Ishikawa (cell line): Measurements from ENCODE around the gene STIM1.

ENCODE experiments used
- CEBPB ChIP-seq: IDR thresholded peaks from 2 replicates; pipeline ENCODE4 v1.6.1; 2012
- CREB1 ChIP-seq: IDR thresholded peaks from 2 replicates; pipeline ENCODE4 v1.6.1; 2012; ENCODE audit warnings: low read depth
- EGR1 ChIP-seq: IDR thresholded peaks from 2 replicates; pipeline ENCODE4 v1.6.1; 2012
- EP300 ChIP-seq: IDR thresholded peaks from 2 replicates; pipeline ENCODE4 v1.6.1; 2012; ENCODE audit warnings: borderline replicate concordance
- FOXM1 ChIP-seq: IDR thresholded peaks from 2 replicates; pipeline ENCODE4 v1.6.1; 2012; ENCODE audit warnings: low read depth, borderline replicate concordance
- NFIC ChIP-seq: IDR thresholded peaks from 2 replicates; pipeline ENCODE4 v1.6.1; 2012
- RAD21 ChIP-seq: IDR thresholded peaks from 2 replicates; pipeline ENCODE4 v1.6.1; 2012; ENCODE audit warnings: low read depth
- TAF1 ChIP-seq: IDR thresholded peaks from 2 replicates; pipeline ENCODE4 v1.6.1; 2012; ENCODE audit warnings: low read depth, mild to moderate bottlenecking
- TEAD4 ChIP-seq: IDR thresholded peaks from 2 replicates; pipeline ENCODE4 v1.6.1; 2012
- USF1 ChIP-seq: IDR thresholded peaks from 2 replicates; pipeline ENCODE4 v1.6.1; 2012
- ZBTB7A ChIP-seq: IDR thresholded peaks from 2 replicates; pipeline ENCODE4 v1.6.1; 2012; ENCODE audit warnings: low read depth
- TF ChIP-seq, protein P1 (sequence below): IDR thresholded peaks from 2 replicates; pipeline ENCODE4 v1.6.1; 2012
- TF ChIP-seq, protein P2 (sequence below): IDR thresholded peaks from 2 replicates; pipeline ENCODE4 v1.6.1; 2012; ENCODE audit warnings: low read depth, mild to moderate bottlenecking

GRCh38 chr11:4048340-4048739, 192.9 kb downstream of the STIM1 start:
- no peak for TF ChIP-seq RAD21
- TF ChIP-seq EP300: no peak
- no peak for TF ChIP-seq ZBTB7A
- TF ChIP-seq, protein P1, sequence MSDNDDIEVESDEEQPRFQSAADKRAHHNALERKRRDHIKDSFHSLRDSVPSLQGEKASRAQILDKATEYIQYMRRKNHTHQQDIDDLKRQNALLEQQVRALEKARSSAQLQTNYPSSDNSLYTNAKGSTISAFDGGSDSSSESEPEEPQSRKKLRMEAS: no peak
- no peak for TF ChIP-seq TAF1
- TF ChIP-seq CEBPB: no peak
- TF ChIP-seq, protein P2, sequence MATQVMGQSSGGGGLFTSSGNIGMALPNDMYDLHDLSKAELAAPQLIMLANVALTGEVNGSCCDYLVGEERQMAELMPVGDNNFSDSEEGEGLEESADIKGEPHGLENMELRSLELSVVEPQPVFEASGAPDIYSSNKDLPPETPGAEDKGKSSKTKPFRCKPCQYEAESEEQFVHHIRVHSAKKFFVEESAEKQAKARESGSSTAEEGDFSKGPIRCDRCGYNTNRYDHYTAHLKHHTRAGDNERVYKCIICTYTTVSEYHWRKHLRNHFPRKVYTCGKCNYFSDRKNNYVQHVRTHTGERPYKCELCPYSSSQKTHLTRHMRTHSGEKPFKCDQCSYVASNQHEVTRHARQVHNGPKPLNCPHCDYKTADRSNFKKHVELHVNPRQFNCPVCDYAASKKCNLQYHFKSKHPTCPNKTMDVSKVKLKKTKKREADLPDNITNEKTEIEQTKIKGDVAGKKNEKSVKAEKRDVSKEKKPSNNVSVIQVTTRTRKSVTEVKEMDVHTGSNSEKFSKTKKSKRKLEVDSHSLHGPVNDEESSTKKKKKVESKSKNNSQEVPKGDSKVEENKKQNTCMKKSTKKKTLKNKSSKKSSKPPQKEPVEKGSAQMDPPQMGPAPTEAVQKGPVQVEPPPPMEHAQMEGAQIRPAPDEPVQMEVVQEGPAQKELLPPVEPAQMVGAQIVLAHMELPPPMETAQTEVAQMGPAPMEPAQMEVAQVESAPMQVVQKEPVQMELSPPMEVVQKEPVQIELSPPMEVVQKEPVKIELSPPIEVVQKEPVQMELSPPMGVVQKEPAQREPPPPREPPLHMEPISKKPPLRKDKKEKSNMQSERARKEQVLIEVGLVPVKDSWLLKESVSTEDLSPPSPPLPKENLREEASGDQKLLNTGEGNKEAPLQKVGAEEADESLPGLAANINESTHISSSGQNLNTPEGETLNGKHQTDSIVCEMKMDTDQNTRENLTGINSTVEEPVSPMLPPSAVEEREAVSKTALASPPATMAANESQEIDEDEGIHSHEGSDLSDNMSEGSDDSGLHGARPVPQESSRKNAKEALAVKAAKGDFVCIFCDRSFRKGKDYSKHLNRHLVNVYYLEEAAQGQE: no peak
- TF ChIP-seq EGR1: no peak
- TF ChIP-seq FOXM1: no peak
- no peak for TF ChIP-seq NFIC
- TF ChIP-seq CREB1: no peak
- TF ChIP-seq USF1: no peak
- TF ChIP-seq TEAD4: no peak
